GM18858 (cell line): ENCODE measurements around the gene TAF6L.
"Not testable (repeated sequence)": the region's sequence is repeated elsewhere in the genome, so short reads cannot be mapped to it uniquely, and the experiment has no call there.

Experiments used
- ATAC-seq: cut with Tn5 transposase; IDR thresholded peaks from one replicate; pipeline ENCODE4 v1.9.1; 2021; ENCODE audit not compliant: unreplicated experiment

Gene TAF6L

DNA sequence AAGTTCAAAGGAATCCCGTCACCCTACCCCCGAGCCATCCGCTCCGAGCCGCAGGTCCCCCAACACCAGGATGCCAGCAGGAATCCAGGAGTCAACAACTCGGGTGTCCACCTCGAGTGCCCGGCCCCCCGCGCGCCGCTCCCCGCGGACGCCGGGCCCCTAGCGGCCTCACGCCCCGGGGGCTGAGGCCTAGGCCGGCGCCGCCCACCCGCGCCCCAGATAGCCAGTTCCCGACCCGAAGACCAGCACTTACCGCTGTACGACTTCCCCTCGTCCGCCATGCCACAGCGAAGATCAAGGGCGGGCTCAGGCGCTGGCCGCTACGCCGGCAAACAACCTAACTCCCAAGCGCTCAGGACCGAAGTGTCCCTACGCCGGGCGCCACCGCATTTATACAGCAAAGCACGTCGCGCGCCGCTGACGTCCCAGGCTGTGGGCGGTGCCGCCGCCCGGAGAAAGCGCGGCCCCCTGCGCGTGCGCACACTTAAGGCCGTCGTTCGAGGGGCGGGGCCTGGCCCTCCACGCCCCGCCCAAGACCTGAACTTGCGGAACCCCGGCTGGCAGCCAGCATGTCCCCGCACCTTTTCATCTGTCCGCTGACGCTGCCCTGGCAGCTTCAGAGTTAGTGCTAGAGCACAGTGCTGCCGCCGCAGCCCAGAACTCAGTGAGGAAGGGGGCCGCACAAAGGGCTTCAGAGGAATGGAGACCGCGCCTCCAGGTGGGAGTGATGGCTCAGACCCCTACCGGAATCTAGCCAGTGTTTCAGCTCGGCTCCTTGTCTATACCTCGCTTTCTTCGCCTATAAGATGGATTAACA lies 34.1 kb downstream of the TAF6L start, which contains the start of gene NXF1:
Gene NXF1, minus strand, starts transcription at position 365 of the 817 bp plus-strand sequence. Its CDS starts 84 bp downstream, at position 281.
- peak; percentile 71 for ATAC-seq

DNA sequence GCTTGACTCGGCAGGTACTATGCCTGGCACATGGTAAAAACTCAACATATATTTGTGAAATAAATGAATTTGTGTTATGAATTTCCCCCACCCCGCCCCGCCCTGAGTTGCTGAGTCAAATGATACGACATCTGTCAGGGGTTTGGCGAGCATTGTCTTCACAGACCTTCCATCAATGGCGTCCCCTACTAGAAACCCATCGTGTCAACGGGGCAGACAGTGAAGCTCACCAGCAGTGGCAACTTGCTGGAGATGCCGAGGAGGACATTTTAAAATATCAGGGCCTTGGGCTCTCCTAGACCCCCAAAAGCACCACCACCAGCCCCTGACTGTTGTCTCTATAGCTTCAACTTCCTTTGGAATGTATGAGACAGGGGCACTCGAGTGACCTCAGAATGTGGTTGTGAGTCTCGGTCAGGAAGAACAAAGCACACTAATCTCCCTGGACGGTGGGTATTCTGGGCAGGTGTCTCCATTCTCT lies 34.8 kb downstream of the TAF6L start:
- no peak for ATAC-seq

DNA sequence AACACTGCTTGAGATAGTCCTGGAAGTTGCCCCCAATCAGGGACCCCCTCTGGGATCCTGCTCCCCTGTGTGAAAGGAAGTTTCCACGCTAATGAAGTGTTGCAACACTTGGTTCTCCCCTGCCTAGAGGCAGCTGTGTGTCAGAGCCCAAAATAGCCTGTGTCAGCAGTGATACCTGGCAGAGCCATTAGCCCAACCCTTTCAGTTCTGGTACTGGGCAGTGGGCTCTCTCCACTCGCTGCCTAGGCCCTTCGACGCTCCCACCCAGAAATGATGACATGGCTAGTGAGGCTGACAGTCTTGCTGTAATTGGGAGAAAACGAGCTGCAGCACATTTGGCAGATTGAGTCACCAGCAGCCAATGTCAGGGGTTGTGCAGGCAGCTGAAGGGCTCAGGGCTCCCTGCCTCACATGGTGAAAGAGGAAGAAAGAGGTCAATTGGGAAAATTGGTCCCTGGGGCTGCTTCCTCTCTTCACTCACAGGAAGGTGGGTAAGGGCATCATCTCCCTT lies 35.5 kb downstream of the TAF6L start:
- ATAC-seq, result no peak

DNA sequence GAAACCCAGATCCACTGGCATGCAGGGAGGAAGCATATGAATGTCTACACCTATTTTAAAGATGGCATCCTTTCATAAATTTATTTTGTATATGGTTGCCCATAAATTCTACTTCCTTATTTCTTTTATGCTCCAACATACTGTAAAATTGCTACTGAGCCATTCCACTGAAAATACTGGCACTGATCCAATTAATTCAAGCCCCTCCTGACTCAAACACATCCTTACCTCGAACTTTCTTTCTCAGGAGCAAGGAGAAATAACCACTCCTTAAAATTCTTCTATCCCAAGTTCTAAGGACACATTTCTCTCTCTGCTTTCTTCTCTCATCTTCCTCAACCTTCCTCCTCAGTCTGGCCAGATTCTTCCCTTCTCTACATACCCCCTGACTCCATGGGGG lies 39.6 kb downstream of the TAF6L start:
- ATAC-seq, result no peak

DNA sequence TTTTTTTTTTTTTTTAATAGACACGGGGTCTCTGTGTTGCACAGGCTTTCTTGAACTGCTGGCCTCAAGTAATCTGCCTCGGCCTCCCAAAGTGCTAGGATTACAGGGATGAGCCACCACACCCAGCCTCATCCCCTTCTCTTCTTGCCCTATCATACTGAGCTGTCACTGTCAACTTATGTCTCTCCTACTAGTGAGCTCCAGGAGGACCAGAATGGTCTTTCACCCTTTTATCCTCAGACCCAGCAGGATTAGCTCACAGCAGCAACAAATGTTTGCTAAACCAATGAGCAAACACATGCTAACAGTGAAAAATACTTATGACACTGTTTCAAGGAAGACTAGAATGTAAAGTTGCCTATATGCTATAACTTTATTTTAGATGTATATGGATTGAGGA lies 40.5 kb downstream of the TAF6L start:
- ATAC-seq, result no peak

DNA sequence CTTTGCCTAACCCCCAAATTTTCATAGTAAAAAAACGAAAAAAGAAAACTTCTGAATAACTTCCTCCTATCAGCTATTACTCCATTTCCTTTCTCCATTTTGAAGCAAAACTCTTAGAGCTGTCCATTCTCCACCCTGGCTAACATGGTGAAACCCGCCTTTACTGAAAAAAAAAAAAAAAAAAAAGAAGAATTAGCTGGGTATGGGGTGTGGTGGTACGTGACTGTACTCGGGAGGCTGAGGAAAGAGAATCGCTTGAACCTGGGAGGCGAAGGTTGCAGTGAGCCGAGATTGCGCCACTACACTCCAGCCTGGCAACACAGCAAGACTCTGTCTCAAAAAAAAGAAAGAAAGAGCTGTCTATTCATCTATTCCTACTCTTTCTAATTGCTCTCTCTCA lies 45.4 kb downstream of the TAF6L start:
- ATAC-seq, result no peak

DNA sequence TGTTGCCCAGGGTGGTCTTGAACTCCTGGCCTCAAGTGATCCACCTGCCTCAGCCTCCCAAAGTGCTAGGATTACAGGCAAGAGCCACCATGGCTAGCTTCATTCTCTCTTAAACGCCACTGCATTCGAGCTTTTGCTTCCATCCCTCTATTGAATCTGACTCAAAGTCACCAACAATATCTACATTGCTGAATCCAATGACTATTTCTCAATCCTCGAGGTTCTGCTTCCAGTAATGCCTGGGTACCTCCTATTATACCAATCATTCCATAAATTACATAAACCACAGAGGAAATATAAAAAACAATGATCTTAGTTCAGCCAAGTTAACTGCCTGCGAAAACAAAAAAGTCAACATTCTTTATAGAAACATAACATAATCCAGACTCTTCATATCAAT lies 45.9 kb downstream of the TAF6L start:
- no peak for ATAC-seq

DNA sequence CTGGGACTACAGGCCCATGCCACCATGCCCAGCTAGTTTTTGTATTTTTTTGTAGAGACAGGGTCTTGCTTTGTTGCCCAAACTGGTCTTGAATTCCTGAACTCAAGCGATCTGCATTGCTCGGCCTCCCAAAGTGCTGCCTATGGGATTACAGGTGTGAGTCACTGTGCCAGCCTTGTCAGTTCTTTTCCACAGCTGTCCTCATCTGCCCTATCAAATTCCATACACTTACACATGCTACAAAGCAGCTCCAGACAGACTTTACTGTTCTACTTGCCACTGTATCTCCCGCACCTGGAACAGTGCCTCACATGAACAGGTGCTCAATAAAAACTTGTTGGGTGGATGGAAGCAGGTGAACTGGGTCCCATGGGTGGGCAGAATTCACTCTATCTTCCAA lies 52.5 kb downstream of the TAF6L start:
- ATAC-seq, result no peak

DNA sequence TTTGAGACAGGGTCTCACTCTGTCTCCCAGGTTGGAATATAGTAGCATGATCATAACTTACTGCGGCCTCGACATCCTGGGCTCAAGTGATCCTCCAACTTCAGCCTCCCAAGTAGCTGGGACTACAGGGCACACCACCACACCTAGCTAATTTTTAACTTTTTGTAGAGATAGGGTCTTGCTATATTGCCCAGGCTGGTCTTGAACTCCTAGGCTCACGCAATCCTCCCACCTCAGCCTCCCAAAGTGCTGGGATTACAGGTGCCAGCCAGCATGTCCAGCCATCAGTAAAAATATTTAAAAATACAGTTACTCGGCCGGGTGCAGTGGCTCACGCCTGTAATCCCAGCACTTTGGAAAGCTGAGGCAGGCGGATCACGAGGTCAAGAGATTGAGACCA lies 56.9 kb downstream of the TAF6L start:
- not testable (repeated sequence) for ATAC-seq

DNA sequence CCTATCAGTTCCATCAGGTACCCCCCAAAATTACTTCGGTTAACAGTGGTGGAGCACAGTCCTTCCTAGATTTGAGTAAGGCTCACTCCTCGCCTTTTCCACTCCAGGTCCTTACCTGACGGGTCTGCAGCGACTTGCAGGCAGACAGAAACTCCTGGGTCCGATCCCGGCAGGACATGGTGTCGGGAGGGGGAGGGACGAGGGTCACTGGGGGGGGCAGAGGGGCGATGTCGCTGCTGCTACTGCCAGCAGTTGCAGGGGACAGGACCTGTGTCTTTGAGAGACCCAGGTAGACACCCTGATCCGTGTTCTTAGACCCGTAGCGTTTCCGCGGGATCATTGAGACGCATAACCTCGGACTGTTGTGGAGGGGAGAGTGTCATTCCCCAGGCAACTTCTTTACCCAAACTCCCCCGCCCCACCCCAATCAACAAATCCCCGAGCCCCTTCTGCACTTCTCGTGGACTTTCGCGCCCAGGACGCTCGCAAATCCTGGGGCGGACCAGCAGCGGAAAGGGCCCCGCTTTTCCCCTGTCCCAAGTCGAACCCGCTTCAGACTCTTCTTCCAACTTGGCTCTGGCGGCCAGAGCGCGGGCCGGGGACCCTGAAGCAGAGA lies 59.8 kb downstream of the TAF6L start:
- ATAC-seq, result no peak

DNA sequence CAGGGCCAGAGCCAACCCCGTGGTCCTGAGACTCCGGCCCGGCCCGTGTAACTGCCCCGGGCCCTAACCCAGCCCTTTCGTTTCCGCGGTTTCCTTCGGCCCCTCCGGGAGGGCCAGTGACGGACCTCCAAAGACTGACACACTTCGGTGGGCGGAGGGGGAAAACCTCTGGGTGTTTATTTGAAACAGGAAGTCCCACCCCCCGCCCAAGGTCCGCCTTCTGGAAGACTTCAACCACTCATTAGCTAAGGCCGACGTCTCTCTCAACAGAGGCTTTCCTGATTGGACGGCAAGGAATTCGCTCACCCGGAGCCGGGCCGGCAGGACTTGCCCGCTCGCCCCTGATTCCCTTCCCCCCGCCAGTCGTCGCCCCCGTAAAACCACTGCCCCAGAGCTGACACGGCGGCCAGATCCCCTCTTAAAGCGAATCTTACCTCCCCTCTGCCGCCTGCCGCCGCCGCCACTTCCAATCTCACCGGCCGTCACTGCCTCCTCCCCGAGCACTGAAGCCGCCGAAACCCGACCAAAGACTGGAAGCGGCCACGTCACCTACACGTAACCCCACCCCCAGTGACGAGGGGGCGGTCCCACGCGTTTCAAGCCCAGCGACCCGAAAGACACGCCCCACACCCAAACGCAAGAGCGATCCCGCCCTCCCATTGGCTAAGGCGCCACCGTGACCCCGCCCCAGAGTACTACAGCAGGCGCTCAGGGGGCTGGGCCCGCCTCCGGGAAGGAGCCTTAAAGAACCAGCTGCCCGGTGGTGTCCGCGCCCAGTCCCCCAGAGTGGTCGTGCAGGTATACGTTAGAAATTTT lies 60.5 kb downstream of the TAF6L start, which contains the start of gene STX5:
Gene STX5, minus strand, starts transcription at position 532 of the 816 bp plus-strand sequence. CDS start 808 bp downstream, outside the sequence.
- ATAC-seq, result peak; percentile 63

DNA sequence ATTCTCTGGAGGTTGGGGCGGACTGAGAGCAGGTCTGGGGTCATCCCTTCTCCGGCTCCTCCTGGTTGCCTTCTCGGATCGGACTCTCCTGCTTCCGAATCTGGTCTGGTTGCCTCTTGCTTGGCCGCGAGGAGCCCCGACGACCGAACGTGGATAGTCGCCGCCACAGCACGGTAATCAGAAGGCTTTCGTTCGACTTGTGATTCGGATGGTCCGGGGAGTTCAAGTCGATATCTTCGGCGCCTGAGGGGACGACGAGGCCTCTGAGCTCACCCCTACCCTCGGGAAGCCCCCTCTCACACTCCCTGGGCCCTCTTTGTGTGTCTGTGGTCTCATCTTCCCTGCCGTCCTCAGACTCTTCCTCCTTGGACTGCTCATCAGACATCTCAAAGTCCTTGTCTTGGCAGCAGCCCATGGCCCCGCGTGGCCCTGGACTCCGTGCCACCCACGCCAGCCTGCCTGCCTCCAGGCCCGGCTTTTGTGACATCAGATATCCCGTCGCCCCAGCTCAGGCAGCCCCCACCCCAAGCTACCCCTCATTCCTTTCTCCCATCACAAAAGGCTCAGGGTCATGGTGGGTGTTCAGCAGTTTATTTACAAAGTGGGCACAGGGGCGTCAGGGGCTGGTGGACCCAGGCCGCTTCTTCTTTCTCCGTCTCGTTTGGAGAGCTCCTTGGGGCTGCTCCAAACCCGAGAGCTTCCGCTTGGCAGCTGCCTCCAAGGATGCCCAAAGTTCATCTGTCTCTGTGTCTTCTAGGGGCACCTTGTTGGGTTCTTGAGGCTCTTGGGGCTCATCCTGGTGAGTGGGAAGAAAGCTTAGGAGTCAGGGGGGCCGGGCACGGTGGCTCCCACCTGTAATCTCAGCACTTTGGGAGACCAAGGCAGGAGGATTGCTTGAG lies 61.4 kb downstream of the TAF6L start, which contains the start of gene TEX54:
Gene TEX54, minus strand, starts transcription at position 506 of the 899 bp plus-strand sequence.
- peak; percentile 5 for ATAC-seq

DNA sequence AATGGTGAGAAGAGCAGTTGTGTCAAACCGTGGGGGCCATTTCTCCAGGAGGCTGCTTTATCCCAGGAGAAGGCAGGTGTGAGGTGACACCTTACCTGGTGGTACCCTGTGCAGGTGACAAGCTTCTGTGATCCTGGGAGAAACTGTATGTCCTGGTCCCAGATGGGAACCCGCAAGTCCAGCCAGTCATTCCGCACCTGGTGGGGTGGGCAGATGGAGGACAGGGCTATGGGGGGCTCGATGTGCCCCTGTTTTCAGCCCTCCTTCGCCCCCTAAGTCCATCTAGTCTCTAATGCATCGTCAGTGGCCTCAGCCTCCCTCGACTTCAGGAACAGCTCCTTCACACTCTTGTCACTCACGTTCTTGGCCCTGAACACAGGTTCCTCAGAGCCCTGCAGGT lies 64.1 kb downstream of the TAF6L start:
- no peak for ATAC-seq
